ENCODE measurements around the gene SLC7A8.

The SLC7A8 gene

GRCh38 chr14:23137192-23137812, 46.2 kb downstream of the SLC7A8 start:
- H3K4me3 ChIP-seq (replicated peaks; ENCODE audit: low read depth, low read length): no peak overlapping the region
- TF ChIP-seq CTCF (IDR thresholded peaks at IDR 0.05; ENCODE audit: low read depth, low read length, missing control alignments): no peak
- no peak for DNase-seq (ENCODE audit: extremely low read depth, low read depth)

- no peak for TF ChIP-seq CTCF (IDR thresholded peaks at IDR 0.05; ENCODE audit: low read depth, low read length, missing control alignments)
- no peak overlapping the region for H3K4me3 ChIP-seq (replicated peaks; ENCODE audit: low read depth, low read length)
- no peak for DNase-seq (ENCODE audit: extremely low read depth, low read depth)
These were observed 46.8 kb downstream of the SLC7A8 start for GRCh38 chr14:23136566-23137133.

- no peak for TF ChIP-seq CTCF (IDR thresholded peaks at IDR 0.05; ENCODE audit: low read depth, low read length, missing control alignments)
- H3K4me3 ChIP-seq (replicated peaks; ENCODE audit: low read depth, low read length): no peak overlapping the region
- DNase-seq (ENCODE audit: extremely low read depth, low read depth): no peak
These were observed 50.5 kb downstream of the SLC7A8 start for GRCh38 chr14:23132970-23133369.

GRCh38 chr14:23131482-23131881, 52.0 kb downstream of the SLC7A8 start:
- DNase-seq (ENCODE audit: extremely low read depth, low read depth): no peak
- TF ChIP-seq CTCF (IDR thresholded peaks at IDR 0.05; ENCODE audit: low read depth, low read length, missing control alignments): no peak
- H3K4me3 ChIP-seq (replicated peaks; ENCODE audit: low read depth, low read length): no peak overlapping the region

DNA sequence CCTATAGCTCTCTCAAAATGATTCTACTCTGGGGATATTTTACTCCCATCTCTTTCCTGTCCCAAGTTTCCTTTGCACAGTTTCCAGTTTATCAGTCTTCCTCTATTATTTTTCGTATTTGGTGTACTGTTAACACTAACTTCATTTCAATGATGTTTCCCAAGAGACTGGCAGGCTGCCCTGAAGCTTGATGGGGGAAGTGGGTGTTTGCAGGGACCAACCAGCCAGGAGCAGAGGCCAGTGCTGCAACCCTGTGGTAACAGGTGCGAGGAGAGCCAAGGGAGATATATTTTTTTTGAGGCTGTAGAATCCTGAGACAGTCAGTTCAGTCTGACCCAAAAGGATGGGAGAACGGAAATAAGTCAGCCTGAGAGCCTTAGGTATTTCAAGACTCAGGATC, 52.6 kb downstream of the SLC7A8 start:
- DNase-seq (ENCODE audit: extremely low read depth, low read depth): no peak
- H3K4me3 ChIP-seq (replicated peaks; ENCODE audit: low read depth, low read length): no peak overlapping the region
- TF ChIP-seq CTCF (IDR thresholded peaks at IDR 0.05; ENCODE audit: low read depth, low read length, missing control alignments): no peak

GRCh38 chr14:23129759-23130316, 53.6 kb downstream of the SLC7A8 start:
- TF ChIP-seq CTCF (IDR thresholded peaks at IDR 0.05; ENCODE audit: low read depth, low read length, missing control alignments): no peak
- DNase-seq (ENCODE audit: extremely low read depth, low read depth): no peak

More at GRCh38 chr14:23129759-23130316, 53.6 kb downstream of the SLC7A8 start:
- H3K4me3 ChIP-seq (replicated peaks; ENCODE audit: low read depth, low read length): no peak overlapping the region
